MM.1S (cell line): ENCODE data around the gene CERS6.

Experiments
- CTCF ChIP-seq: fragments of 300-600 bp; sonication (generic); IDR thresholded peaks from 2 replicates; pipeline ENCODE4 v1.5.1; 2016; ENCODE audit warnings: antibody characterized with exemption, low read length, mixed read lengths
- EZH2phosphoT487 ChIP-seq: fragments of 300-600 bp; sonication (generic); IDR thresholded peaks from 2 replicates; pipeline ENCODE4 v1.6.1; 2018; ENCODE audit warnings: antibody characterized with exemption, low read length

DNA sequence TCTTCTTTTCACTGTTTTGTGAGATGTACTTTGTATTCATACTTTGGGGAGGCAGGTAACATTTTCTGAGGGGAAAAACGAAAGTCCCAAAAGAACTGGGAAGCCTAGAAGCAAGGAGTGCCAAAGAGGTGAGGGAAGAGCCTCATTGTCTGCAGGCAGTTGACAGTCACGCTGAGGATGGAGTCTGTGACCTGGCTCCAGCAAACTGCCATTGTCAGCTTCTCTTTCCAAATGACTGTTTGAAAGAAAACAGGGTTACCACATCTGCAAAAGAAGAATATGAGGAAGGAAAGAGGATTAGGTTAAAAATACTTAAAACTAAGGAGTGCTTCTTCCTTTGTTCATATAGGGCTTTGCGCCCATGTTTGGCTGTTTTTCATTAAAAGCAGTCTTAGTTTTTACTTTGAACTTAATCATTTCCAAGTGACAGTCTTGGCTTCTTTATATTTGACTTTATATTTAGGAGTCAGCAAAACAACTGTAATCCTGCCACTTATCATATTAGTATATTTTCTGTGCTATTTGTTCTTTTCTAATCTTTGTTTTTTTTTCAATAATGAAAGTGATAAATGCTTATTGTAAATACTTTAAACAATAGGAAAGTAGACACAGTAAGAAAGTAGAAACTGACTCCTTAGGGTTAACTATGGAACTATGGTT lies 35.0 kb downstream of the CERS6 start:
- no peak for TF ChIP-seq CTCF
- no peak for TF ChIP-seq EZH2phosphoT487
